Stimulated activated CD4-positive, alpha-beta T cell treated with anti-CD3 and anti-CD28 coated beads, TNF-alpha, amount 100 ng/mL, for 48 hours (primary cell): Measurements from ENCODE around the gene STMP1.
"Not testable (repeated sequence)": the region's sequence is repeated elsewhere in the genome, so short reads cannot be mapped to it uniquely, and the experiment has no call there.

Experiments used
- DNase-seq, 3 donors: peaks; one replicate each; pipeline ENCODE4 v3.0.0-alpha.2; 2020; ENCODE audit warnings: low read depth in 3 of 3

Gene STMP1

GRCh38 chr7:135664046-135664589, 1.8 kb downstream of the STMP1 start:
- DNase-seq = no peak

- no peak for DNase-seq
Measured at GRCh38 chr7:135665042-135665441, 2.7 kb downstream of the STMP1 start.

GRCh38 chr7:135666156-135666555, 3.8 kb downstream of the STMP1 start:
- no peak for DNase-seq

DNA sequence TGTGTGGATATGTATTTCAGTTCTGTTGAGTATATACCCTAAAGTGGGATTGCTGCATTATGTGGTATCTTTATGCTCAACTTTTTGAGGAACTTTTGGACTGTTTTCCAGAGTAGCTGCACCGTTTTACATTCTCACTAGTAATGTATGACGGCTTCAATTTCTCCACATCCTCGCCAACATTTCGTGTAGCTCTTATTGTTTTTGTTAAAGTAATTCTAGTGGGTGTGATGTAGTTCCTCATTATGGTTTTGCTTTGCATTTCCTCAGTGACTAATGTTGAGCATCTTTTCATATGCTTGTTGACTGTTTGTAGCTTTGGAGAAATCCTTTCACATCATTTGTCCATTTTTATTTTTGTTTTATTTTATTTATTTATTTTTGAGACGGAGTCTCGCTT, 4.5 kb downstream of the STMP1 start:
- no peak for DNase-seq

DNA sequence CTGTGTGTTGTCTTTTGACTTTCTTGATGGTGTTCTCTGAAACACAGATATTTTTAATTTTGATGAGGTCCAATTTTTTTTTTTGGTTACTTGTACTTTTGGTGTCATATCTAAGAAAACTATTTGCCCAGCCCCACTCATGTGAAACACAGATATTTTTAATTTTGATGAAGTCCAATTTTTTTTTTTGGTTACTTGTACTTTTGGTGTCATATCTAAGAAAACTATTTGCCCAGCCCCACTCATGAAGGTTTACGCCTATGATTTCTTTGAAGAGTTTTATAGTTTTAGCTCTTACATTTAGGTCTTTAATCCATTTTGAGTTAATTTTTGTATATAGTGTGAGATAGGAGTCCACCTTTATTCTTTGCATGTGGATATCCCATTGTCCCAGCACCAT, 5.3 kb downstream of the STMP1 start:
- not testable (repeated sequence) for DNase-seq

DNA sequence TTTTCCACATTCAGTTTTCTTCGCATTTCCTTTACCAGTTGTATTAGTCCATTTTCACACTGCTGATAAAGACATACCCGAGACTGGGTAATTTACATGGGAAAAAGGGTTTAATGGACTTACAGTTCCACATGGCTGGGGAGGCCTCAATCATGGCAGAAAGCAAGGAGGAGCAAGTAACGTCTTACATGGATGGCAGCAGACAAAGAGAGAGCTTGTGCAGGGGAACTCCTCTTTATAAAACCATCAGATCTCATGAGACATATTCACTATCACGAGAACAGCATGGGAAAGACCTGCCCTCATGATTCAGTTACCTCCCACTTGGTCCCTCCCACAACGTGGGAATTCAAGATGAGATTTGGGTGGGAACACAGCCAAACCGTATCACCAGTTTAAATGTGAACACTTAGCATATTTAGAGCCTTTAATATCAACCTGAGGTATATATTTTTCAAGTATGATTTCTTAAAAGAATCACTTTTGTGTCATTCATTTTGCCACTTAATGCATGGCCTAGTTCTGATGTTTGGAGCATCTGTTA, 6.6 kb downstream of the STMP1 start:
- not testable (repeated sequence) for DNase-seq

DNA sequence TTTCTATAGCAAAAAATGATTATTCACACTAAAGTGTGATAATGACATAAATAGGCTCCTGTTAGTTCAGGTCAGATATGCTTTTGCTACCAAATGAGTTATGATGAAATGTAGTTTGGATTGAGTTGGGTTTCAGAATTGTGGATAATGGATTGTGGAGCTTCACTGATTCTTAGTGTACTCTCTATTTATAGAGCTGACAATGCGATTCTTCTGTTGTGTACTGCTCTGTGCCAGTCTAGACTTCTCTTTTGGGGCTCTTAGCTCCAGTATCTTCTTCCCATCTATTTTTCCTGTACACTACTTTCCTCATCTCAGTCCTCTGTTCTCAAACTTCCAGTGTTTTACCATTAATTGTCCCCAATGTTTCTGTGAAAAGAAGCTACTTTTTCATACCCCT, 7.5 kb downstream of the STMP1 start:
- DNase-seq = no peak

- DNase-seq = no peak
Measured at GRCh38 chr7:135670179-135670578, 7.9 kb downstream of the STMP1 start.

DNA sequence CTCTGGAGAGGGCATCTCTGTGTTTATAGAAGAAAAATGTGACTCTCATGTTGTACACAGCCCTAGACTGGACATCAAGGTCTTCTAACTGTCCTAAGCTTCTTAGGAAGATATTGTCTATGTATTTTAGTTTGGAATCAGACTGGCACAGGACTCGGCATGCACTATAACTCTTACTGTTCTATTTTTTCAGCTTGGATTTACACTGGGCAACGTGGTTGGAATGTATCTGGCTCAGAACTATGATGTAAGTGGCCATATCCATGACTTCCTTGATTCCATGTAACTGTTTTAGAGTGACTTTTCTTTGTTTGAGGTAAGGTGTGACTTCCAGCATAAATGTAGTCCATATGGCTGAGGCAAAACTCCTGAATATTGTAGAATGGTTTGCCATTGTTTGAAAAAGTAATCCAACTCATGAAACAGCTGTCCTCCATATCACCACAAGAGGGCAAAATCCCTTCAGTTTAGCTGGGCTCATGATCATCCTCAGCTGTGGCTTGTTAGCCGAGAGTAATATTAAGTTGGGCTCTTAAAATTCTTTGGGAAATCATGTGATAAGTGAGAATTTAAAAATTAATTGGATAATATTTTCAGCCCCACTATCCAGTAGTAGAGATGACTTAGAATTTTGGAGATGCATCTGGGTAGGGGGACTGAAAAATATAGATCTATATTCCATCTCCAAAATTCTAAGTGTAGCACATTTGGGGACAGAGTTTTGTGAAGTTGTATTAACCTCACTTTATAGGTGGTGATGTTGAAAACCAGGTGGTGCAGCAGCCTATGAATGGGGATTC, 10.4 kb downstream of the STMP1 start:
- DNase-seq = no peak

- DNase-seq = no peak
Measured at GRCh38 chr7:135673360-135673706, 11.0 kb downstream of the STMP1 start.

DNA sequence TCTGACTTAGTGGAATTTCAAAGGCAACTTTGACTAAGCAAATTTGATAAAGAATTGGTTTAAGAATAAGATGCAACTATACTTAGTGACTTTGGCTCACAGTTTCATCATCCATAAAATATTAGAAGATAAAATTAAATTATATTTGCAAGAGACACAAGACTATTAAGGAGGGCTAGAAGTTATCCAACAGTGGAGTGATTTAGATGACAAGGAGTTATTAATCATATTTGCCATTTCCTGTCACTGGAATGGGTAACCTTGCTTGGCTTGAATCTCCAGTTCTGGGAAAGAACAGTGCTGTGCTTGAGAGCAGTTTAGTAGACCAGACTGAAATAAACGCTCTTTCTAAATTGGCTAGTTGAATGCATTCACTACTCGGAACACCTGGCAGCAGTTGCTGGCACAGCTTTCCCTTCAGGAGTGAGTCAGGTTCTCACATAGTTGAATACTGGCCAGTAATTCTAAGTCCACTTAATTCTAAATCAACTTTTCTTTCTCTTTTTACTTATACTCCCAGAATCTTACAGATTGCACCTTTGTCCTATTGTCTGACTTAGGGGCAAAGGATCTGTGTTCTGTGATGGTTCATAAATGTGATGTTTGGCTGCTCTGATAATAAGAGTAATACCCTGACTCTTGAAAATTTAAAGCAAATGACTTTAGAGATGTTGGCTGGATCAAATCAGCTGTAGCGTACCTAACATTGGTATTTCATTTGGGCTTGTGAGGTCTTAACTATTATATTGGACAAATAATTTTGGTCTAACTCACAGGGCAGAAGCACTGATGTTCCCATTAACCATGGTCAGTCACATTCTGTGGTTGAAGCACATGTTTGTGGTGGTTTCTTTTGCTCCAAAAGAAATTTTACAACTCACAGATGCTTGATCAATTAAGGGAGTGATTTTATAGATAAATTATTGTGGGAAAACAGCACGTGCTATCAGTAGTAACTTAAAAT, 16.6 kb downstream of the STMP1 start:
- DNase-seq = no peak

GRCh38 chr7:135681762-135682161, 19.4 kb downstream of the STMP1 start:
- DNase-seq = no peak

DNA sequence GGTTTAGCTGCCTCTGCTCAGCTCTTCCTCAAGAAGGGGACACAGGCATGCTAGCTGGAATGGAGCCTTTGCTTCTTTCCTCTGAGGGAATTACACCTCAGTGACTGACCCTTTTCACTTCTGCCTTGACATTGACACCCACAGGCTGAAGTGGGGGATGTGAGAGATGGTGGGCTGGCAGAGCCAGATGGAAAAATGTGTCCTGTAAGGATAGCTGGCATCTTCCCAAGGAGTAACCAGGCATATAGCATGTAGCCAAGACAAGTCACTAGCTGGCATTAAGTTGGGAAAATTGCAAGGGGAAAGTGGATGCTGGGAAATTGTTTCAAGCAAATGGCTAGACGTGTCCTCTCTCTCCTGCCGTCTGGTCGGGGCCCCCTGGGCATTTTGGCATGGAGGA, 19.9 kb downstream of the STMP1 start:
- DNase-seq = no peak

GRCh38 chr7:135683609-135684008, 21.3 kb downstream of the STMP1 start:
- no peak for DNase-seq

GRCh38 chr7:135684136-135684535, 21.8 kb downstream of the STMP1 start:
- no peak for DNase-seq

DNA sequence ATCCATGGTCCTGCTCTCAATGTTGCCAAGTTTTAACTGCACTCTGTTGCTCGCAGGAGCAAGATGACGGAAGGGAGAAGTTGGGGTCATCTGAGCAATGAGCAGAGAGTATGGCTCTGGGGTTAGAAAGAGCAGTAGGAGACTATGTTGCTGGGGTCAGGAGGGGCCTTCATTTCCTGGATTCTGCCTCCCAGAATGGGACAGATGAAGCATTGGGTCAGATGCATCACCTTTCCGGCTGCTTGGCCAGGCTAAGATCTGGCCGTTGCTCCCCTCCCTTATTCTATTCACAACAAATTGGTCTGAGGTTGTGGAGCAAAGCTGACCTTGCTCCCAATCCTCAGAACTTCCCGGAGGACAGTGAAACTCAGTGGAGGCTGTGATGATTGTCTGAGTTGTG, 22.4 kb downstream of the STMP1 start:
- no peak for DNase-seq

- no peak for DNase-seq
Measured at GRCh38 chr7:135685306-135686084, 23.2 kb downstream of the STMP1 start.

GRCh38 chr7:135687466-135687865, 25.2 kb downstream of the STMP1 start:
- DNase-seq = no peak

GRCh38 chr7:135690566-135690965, 28.3 kb downstream of the STMP1 start:
- DNase-seq = no peak

- DNase-seq = no peak
Measured at GRCh38 chr7:135692055-135692454, 29.7 kb downstream of the STMP1 start.

DNA sequence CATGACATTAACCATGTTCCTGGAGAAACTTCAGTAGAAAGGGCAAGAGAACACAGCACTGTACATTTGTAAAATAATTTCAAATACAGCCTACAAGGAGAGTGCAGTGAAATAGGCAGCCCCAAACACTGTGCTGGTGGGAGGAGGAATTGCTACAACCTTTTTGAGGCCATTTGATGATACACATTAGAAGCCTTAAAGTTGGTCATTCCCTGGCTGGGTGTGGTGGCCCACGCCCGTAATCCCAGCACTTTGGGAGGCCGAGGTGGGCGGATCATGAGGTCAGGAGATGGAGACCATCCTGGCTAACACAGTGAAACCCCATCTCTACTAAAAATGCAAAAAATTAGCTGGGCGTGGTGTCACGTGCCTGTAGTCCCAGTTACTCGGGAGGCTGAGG, 30.3 kb downstream of the STMP1 start:
- DNase-seq = not testable (repeated sequence)

DNA sequence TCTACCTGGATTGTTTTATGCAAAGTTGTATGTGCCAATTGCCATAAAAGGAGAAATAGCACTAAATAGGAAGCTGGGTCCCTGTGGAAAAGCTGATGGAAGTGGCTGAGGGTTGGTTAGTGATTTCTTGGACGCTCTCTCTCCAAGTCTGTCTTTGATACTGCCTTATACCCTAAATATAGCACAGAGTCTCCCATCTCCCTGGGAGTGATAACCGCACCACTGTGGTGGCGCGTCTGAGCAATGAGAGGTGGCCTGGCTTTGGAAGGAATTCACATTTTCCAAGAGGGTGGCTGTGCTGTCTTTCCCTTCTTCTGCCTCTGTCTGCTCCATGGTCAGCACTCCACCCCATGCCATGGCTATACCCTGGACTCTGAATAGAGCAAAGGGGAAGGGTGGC, 31.2 kb downstream of the STMP1 start:
- DNase-seq = no peak
